ENCODE data around the gene TMEM14A.
"Not testable (repeated sequence)": the region's sequence is repeated elsewhere in the genome, so short reads cannot be mapped to it uniquely, and the experiment has no call there.

Gene TMEM14A

GRCh38 chr6:52704781-52705502 lies 34.0 kb downstream of the TMEM14A start:
- not testable (repeated sequence) for DNase-seq

- no peak for DNase-seq
These were observed 35.1 kb downstream of the TMEM14A start for GRCh38 chr6:52706001-52706400.

GRCh38 chr6:52707963-52708680 lies 37.2 kb downstream of the TMEM14A start:
- DNase-seq = no peak

GRCh38 chr6:52712136-52712535 lies 41.2 kb downstream of the TMEM14A start:
- no peak for DNase-seq

GRCh38 chr6:52714761-52715160 lies 43.8 kb downstream of the TMEM14A start:
- DNase-seq = not testable (repeated sequence)

GRCh38 chr6:52718550-52718949 lies 47.6 kb downstream of the TMEM14A start:
- no peak for DNase-seq

- no peak for DNase-seq
These were observed 49.4 kb downstream of the TMEM14A start for GRCh38 chr6:52720321-52720720.

- no peak for DNase-seq
These were observed 53.1 kb downstream of the TMEM14A start for GRCh38 chr6:52724042-52724405.

- DNase-seq = peak; percentile 34
These were observed 53.7 kb downstream of the TMEM14A start for GRCh38 chr6:52724406-52725121.

GRCh38 chr6:52725143-52725534 lies 54.2 kb downstream of the TMEM14A start:
- DNase-seq = no peak

- DNase-seq = no peak
These were observed 54.8 kb downstream of the TMEM14A start for GRCh38 chr6:52725535-52726192.

- no peak for DNase-seq
These were observed 55.3 kb downstream of the TMEM14A start for GRCh38 chr6:52726193-52726542.

- no peak for DNase-seq
These were observed 56.0 kb downstream of the TMEM14A start for GRCh38 chr6:52726741-52727535.

GRCh38 chr6:52727908-52728307 lies 57.0 kb downstream of the TMEM14A start:
- no peak for DNase-seq

- DNase-seq = no peak
These were observed 57.5 kb downstream of the TMEM14A start for GRCh38 chr6:52728394-52728793.

- no peak for DNase-seq
These were observed 58.7 kb downstream of the TMEM14A start for GRCh38 chr6:52729576-52729975.

GRCh38 chr6:52731719-52732118 lies 60.8 kb downstream of the TMEM14A start:
- no peak for DNase-seq

- no peak for DNase-seq
These were observed 62.3 kb downstream of the TMEM14A start for GRCh38 chr6:52733172-52733571.

- DNase-seq = no peak
These were observed 63.2 kb downstream of the TMEM14A start for GRCh38 chr6:52734072-52734471.

GRCh38 chr6:52735071-52735470 lies 64.2 kb downstream of the TMEM14A start:
- no peak for DNase-seq

- DNase-seq = no peak
These were observed 65.2 kb downstream of the TMEM14A start for GRCh38 chr6:52736145-52736544.

All from activated CD4-positive, CD25-positive, alpha-beta regulatory T cell treated with anti-CD3 and anti-CD28 coated beads, Interleukin-2, amount 50 U/mL, for 72 hours (primary cell).